NCI-H187 (cell line): ENCODE results near the gene CCDC102A.
"Not testable (repeated sequence)": the region's sequence is repeated elsewhere in the genome, so short reads cannot be mapped to it uniquely, and the experiment has no call there.

ENCODE experiments used
- DNase-seq, 2 experiments: peaks; one replicate each; lab custom pipeline; 2025; lab: John Stamatoyannopoulos, UW

Gene CCDC102A

GRCh38 chr16:57502048-57502775 lies 34.2 kb downstream of the CCDC102A start:
- peak in 1 of 2 experiments; percentile 51 for DNase-seq

- no peak for DNase-seq
Observed at GRCh38 chr16:57501492-57501891, 34.9 kb downstream of the CCDC102A start.

GRCh38 chr16:57500578-57501111 lies 35.7 kb downstream of the CCDC102A start:
- DNase-seq = no peak

GRCh38 chr16:57499941-57500340 lies 36.4 kb downstream of the CCDC102A start:
- not testable (repeated sequence) for DNase-seq

- DNase-seq = no peak
Observed at GRCh38 chr16:57498031-57498430, 38.3 kb downstream of the CCDC102A start.

DNA sequence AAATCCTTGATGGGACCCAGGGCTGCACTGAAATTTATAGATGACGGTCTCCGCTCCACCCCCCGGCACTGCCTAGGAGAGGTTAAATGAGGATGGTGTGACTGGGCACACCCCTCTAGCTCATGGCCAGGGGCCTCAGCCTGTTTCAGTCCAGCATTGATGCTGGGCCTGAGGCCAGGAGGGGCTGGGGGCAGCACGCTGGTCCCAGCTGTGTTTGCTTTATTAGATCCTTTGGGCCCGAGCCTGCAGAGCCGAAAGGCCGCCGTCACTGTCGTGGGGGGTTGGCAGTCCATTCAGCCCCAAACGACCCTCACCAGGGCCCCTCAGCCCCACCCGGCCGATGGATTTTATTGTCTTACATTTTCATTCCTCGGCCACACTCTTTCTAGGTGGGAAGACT lies 39.2 kb downstream of the CCDC102A start:
- DNase-seq = no peak

DNA sequence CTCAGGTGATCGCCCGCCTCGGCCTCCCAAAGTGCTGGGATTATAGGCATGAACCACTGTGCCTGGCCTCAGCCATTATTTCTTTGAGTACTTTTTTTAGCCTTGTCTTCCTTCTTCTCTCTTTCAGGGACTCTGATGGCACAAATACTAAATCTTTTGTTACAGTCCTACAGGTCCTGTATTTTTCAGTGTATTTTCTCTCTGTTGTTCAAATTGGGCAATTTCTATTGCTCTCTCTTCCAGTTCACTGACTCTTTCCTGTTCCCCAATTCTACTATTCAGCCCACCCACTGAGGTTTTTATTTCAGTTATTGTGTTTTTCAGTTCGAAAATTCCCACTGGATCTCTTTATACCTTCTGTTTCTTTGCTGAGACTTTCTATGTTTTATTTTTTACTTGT lies 42.6 kb downstream of the CCDC102A start:
- DNase-seq = no peak

- no peak for DNase-seq
Observed at GRCh38 chr16:57489229-57489628, 47.1 kb downstream of the CCDC102A start.

DNA sequence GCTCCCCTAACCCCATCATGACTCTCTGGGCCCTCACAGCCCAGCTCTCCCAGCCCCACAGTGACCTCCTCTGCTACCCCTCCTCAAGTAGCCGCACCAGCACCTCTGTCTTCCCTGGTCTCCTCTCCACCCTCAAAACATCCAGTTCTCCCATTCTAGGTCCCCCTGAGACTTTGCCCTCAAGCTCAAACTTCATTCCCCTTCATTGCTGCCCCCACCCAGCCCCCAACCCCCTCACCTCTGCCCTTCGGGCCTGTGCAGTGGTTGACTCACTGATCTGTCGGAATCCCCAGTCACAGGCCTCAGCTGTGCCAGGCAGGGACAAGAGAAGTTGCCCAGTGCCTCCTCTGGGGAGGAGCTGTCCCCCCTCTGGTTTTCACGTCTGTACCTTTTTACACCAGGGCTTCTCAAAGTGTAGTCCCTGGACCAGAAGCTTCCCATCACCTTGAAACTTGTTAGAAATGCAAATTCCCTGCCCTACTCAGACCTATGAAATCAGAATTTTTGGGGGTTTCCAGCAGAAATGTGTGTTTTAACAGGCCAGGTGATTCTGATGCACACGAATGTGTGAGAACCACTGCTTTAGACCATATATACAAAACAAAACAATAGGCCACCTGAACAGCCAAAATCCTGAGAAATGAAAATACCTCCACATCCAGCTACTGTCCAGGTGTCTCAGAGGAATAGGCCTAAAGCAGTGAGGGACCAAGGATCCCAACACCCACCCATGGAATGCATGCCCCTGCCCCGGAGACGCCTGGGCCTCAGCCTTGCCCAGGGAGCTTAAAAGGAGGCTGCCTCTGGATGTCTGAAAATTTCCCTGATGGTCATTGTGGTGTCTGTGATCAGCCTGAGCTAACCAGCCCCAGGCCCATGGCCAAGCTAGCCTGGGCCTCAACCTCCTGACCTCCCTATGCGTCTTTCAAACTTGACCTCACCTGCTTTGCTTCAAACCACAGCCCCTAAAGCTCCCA lies 49.2 kb downstream of the CCDC102A start:
- DNase-seq = no peak

DNA sequence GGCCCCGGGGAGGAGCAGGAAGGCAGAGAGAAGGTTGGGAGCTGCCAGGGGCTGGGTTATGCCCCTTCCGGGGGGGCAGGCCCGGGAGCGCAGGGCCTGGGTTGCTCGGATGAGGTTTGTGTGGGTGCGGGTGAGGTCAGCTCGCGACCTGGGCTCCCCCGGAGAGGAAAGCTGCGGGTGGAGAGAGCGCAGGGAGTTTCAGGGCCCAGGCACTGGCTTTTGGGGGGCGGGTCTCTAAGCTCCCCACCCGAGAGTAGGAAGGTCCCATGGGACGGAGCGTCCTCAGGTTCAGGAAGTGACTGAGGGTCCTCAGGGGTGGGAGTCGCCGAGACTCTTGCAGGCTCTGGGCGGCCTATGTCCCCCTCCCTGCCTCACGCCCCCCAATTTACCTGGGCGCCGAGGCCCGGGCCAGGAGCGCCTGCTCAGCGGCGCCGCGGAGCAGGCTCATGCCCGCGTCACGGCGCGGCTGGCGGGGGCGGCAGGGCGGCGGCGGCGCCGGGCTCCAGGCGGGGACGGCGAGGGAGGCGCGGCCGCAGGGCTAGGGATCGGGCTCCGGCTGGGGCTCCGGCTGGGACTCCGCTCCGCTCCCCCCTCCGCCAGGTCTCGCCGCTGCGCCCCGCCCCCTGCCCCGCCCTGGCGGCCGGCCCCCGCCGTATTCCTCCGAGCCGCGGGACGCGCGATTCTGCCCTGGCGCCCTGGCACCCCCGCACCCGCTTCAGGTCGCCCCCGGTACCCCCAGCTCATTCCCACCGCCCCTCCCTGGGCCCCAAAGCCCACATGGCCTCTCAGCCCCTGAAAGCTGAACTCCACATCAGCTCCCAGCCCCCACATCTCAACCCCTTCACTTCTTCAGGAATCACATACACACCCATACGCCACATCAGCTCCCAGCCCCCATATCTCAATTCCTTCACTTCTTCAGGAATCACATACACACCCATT lies 50.2 kb downstream of the CCDC102A start, which contains the start of gene DOK4:
TSS of gene DOK4 (minus strand) at position 578 of the 942 bp plus-strand sequence. CDS start 6,986 bp downstream, outside the sequence.
- DNase-seq = peak in 1 of 2 experiments; percentile 30

- no peak for DNase-seq
Observed at GRCh38 chr16:57485091-57485915, 51.1 kb downstream of the CCDC102A start.

DNA sequence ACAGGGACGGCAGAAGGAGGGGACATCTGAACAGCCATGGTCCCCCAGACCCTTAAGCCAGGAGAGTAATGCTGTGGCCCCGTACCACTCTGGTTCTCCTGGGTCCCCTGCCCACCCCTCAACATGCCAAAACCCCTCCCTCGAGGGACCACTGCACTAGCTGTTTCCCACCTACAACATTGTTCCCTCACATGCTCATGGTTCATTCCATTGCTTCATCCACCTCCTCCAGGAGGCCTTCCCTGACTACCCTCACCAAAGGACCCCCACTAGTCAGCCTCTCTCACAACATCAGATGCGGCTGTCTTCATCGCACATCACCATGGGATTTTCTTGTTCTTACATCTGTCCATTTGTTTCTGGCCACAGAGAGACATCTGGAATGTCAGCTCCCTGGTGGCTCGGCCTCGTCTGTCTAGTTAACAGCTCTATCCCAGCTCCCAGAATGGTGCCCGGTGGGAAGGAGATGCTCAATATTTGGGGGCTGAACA lies 51.8 kb downstream of the CCDC102A start:
- no peak for DNase-seq

DNA sequence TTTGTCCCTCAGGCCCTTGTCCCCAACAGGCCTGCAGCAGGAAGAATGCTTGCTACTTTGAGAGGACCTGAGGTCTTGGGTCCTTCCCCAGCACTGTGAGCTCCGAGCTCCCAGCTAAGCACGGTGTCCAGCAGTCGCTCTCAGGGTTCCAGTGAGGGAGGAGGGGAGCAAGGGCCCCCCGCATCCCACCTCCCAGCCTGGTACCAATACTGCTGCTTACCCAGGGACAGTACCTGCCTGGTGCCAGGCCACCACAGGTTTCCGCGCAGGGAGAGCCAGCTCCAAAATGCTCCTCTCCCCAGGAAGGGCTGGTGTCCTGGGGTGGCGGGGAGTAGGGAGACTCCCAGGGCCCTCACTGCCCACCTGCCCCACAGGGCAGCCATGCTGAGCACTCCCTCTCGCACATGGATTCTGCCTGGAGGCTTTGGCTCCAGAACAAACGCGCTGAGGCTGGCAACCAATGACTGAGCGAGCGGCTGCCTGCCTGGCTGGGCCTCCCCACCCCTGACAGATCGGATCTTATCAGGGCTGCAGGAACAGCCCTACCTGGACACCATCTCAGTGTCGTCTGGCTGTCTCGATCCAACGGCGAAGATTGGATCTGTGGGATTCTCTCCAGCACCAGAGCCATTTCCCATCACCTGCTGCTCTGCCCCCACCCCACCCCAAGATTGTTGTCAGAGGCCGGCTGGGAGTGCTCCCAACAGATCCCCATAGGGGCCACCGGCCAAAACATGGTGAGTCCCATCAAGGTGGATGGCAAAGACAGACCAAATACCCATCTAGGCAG lies 52.5 kb downstream of the CCDC102A start:
- no peak for DNase-seq

- DNase-seq = no peak
Observed at GRCh38 chr16:57482845-57483545, 53.4 kb downstream of the CCDC102A start.

DNA sequence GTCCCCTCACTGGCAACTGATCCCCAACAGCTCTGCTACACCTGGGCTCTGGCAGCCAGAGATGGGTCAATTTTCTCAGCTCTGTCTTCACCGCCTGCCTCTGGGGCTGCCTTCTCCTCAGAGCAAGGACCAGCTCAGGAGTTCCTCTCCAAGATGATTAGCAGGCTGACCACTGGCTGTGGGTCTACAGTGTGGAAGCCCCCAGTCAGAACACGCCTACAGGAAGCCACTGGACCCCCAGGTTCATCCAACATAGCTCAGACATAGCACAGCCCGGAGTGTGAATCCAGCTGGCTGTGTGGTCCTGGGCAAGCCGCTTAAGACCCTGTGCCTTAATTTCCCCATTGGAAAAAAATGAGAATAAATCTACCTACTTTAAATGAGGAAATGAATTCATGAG lies 55.0 kb downstream of the CCDC102A start:
- no peak for DNase-seq

DNA sequence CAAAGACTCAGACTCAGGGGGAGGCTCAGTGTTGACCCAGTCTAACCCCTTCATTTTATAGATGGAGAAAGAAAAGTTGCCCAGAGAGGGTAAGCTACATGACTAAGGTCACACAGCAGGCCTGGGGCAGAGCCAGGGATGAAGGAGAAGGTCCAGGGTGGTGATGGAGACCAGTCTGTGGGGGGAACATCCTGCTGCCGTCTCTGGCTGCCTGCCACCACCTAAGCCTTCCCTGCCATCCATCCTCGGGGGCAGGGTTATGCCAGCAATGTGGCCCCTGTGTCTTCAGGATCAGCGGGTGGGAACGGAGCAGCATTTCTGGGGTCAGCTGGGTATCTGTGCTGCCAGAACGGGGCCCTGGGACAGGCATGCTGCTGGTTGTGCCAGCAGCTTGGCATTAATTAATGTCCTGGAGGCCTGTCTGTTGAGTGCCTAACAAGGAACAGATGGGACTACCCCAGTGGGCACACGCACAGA lies 55.6 kb downstream of the CCDC102A start:
- DNase-seq = no peak

DNA sequence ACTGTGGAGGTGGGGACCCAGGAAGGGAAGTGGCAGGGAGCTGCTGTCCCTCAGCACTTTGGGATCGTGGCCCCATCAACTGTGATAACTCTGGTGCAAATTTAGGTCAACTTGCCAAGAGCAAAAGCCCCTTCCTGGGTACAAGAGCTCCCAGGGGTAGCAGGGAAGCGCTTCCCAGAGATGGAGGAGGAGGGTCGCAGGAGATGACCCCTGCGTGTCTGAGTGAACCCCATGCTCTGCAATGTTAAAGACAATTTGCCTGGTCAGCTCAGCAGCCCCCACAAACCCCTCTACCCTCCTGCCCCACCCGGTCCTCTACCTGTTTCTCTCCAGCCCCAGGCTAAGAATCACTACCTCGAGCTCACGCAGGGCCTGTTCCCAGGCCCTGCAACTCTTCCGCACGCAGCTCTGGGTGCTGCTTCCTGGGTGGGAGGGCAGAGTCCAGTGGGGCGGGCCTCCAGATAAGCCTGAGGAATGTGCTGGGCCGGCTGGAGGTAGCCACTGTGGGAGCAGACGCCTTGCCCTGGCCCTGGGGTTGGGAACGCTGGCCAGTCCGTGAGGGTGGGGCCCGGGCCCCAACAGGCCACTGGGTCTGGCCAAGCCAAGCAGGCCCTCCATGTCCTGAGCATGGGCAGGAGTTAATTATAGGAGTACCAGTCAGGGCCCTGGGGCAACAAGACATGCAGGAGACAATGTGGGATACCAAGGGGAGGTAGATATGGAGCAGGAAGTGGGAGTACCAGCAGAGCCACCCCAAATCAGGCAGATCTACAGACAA lies 56.2 kb downstream of the CCDC102A start:
- no peak for DNase-seq
